ENCODE data around the gene TSTD1.

GRCh38 chr1:161070761-161071160 is 32.0 kb upstream of the TSTD1 start:
- TF ChIP-seq CTCF (IDR thresholded peaks at IDR 0.05) = no peak
- TF ChIP-seq POLR2AphosphoS5 (IDR thresholded peaks at IDR 0.05) = no peak
- TF ChIP-seq POLR2A (IDR thresholded peaks at IDR 0.05) = no peak
- TF ChIP-seq EP300 (IDR thresholded peaks at IDR 0.05) = no peak
